H7 (cell line): ENCODE data around the gene BAX. TPM values are rescaled to one million over a fixed set of nuclear protein-coding genes. Genes with fewer than 3 reads are reported as not detected.
A peak's percentile ranks its signal among the peaks of the same experiment; 100 is the strongest.

Experiments used
- DNase-seq: peaks from one replicate; pipeline ENCODE4 v3.0.0; 2012
- H3K27me3 ChIP-seq: 2 replicates; pipeline ENCODE4 v1.6.0; 2011; ENCODE audit warnings: mild to moderate bottlenecking, low read length; ENCODE audit not compliant: control insufficient read depth, insufficient read depth
- H3K36me3 ChIP-seq: replicated peaks from 2 replicates; pipeline ENCODE4 v1.5.1; 2011; ENCODE audit warnings: low read length; ENCODE audit not compliant: control insufficient read depth, insufficient read depth
- H3K4me3 ChIP-seq: 2 replicates; pipeline ENCODE4 v1.5.1; 2011; ENCODE audit warnings: low read depth, mild to moderate bottlenecking, control low read depth, low read length, moderate library complexity; ENCODE audit not compliant: insufficient read depth
- total RNA-seq: library from RNA; depleted of rRNA; stranded (reverse); fragments of >200 nt; shearing (Covaris generic); gene quantifications from 2 replicates; pipeline ENCODE4 v1.2.3, GENCODE V29; 2014

The BAX gene
- total RNA-seq, 1 experiment from 2014 or later = 72.6 TPM

DNA sequence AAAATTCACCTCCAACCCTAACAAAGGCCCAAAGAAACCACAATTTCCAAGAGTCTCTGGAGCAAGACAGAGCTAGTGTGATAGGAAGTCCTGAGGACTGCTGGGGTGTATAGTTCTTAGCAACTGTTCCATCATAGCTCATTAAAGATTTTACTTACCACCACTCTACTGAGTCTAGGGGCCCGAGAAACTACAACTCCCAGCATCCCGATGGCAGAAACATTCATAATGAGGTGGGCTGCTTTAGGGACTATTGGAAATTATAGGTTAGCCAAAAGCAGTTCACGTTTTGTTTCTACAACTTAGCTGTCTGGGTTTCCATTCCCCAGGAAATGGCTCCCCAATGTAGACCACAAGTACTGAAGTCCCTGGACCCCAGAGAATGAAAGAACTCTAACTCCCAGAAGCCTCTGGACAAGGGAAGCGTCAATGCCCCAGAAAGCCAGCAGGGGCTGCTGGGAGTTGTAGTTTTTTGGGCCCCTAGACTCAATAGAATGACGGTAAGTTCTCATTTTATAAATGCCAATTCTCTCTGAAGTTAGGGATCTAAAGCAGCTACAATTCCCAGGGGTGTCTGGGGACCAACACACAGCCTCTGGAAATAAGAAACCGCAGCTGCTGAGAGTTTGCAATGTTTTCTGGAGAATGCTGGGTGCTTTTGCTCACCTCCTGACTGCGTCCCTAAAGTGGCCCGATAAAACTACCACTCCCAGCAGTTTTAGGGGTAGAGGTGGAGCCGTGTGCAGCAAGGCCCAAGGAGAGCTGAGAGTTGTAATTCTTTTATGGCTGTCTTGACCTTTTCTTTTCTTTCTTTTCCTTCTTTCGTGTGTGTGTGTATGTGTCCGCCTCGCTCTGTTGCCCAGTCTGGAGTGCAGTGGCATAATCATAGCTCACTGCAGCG is 21.5 kb downstream of the BAX start:
- H3K36me3 ChIP-seq = peaks cover 12% of the 10 kb centered on the region
- DNase-seq = peak; percentile 83
- H3K27me3 ChIP-seq = no peaks in the 10 kb centered on the region
- no peak overlapping the region for H3K4me3 ChIP-seq

GRCh38 chr19:48977061-48977460 is 22.4 kb downstream of the BAX start:
- no peak for DNase-seq
- no peaks in the 10 kb centered on the region for H3K27me3 ChIP-seq
- H3K4me3 ChIP-seq = no peak overlapping the region
- peaks cover 12% of the 10 kb centered on the region for H3K36me3 ChIP-seq

DNA sequence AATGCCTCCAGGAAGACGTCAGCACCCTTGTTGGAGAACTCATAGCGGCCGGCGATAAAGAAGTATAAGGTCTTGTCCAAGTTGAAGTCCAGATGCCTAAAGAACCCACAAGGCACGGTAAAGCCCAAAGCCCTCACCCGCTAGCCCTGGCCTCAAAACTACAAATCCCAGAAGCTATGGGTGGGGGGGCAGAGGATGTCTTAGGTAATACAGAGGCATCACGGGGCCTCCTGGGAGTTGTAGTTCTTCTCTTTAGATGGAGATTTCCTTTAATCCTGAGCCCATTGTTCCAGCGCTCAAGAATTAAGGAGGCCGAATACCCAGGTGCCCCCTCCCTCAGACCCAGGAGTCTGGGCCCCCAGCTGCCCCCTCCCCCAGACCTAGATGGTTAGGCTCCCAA is 27.6 kb downstream of the BAX start:
- Histone ChIP-seq H3K27me3 (no peaks in the 10 kb centered on the region), H3K36me3 (peaks cover 7% of the 10 kb centered on the region), H3K4me3 (no peak overlapping the region)
- DNase-seq = no peak

DNA sequence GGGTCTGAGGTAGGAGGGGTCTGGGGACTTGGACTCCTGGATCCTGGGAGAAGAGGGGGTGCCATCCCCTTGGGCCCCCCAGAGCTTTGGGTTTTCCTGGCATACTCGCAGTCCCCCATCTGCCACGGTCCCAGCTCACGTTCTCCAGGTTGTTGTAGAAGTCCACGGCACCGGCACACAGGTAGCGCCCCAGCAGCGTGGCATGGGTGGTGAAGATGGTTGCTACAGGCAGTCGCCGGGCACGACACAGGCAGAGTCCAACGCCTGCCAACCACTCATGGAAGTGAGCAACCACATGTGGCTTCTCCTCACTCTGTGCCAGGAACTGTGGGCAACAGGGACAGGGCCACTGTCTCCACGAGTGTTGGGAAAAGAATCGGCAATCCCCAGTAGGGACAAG is 31.0 kb downstream of the BAX start:
- H3K27me3 ChIP-seq = no peaks in the 10 kb centered on the region
- H3K36me3 ChIP-seq = peaks cover 9% of the 10 kb centered on the region
- H3K4me3 ChIP-seq = no peak overlapping the region
- DNase-seq = no peak

GRCh38 chr19:48986211-48986610 is 31.5 kb downstream of the BAX start:
- H3K27me3 ChIP-seq = no peaks in the 10 kb centered on the region
- peaks cover 10% of the 10 kb centered on the region for H3K36me3 ChIP-seq
- H3K4me3 ChIP-seq = no peak overlapping the region
- no peak for DNase-seq

DNA sequence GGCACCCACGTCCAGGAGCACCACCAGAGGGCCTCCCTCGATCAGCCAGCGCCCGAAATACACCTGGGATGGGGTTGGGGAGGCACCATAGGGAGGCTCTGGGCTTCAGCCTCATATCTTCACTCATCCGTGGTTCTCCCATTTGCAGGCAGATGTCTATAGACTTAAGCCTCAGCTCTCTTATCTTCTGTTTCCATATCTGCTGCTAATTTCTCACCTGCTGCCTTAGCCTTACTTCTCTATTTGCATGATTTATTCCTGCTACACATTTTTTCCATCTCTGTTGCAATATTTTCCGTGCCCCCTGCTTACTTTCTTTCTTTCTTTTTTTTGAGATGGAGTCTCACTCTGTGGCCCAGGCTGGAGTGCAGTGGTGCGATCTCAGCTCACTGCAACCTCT is 32.6 kb downstream of the BAX start:
- Histone ChIP-seq H3K27me3 (no peaks in the 10 kb centered on the region), H3K4me3 (no peak overlapping the region), H3K36me3 (peaks cover 10% of the 10 kb centered on the region)
- DNase-seq = no peak

GRCh38 chr19:48988286-48988685 is 33.6 kb downstream of the BAX start:
- no peak for DNase-seq
- no peak overlapping the region for H3K4me3 ChIP-seq

DNA sequence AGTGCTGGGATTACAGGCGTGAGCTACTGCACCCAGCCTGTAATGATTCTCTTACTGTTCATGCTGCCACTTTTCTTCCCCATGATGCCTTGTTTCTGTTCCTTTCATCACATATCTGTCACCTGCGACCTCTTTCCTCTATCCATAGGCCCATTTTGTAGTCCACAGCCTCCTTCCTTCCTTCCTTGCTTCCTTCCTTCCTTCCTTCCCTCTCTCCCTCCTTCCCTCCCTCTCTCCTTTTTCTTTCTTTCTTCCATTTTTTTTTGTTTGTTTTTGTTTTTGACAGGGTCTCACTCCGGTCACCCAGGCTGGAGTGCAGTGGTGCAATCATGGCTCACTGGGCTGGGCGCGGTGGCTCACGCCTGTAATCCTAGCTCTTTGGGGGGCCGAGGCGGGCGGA is 34.2 kb downstream of the BAX start:
- no peak overlapping the region for H3K4me3 ChIP-seq
- no peaks in the 10 kb centered on the region for H3K27me3 ChIP-seq
- no peak for DNase-seq
- H3K36me3 ChIP-seq = peaks cover 10% of the 10 kb centered on the region

More at GRCh38 chr19:48988286-48988685, 33.6 kb downstream of the BAX start:
- no peaks in the 10 kb centered on the region for H3K27me3 ChIP-seq
- peaks cover 10% of the 10 kb centered on the region for H3K36me3 ChIP-seq

- no peak overlapping the region for H3K4me3 ChIP-seq
- H3K36me3 ChIP-seq = peaks cover 10% of the 10 kb centered on the region
- peak; percentile 22 for DNase-seq
- H3K27me3 ChIP-seq = no peaks in the 10 kb centered on the region
These were observed 35.1 kb downstream of the BAX start for GRCh38 chr19:48989701-48990291.

DNA sequence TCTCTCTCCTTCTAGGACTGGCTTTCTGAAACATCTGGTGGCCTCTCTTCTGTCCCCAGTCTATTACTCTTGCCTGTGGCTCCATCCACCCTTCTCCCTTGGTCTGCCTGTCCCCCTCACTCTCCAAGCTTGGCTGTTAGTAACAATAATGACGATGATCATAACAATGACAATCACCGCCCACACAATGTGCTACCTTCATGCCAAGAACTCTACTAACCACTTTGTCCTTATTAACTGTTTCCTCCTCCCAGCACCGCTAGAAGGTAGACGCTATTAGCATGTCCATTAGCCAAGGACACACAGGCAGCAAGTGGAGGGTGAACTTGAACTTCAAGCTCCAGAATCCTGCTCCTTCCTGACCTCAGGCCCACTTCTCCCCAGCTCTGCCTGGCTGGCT is 35.7 kb downstream of the BAX start:
- peak; percentile 22 for DNase-seq
- H3K4me3 ChIP-seq = no peak overlapping the region
- H3K36me3 ChIP-seq = peaks cover 8% of the 10 kb centered on the region
- no peaks in the 10 kb centered on the region for H3K27me3 ChIP-seq

- Histone ChIP-seq H3K4me3 (no peak overlapping the region), H3K27me3 (no peaks in the 10 kb centered on the region), H3K36me3 (peaks cover 7% of the 10 kb centered on the region)
- DNase-seq = peak; percentile 26
These were observed 36.4 kb downstream of the BAX start for GRCh38 chr19:48991011-48991609.

DNA sequence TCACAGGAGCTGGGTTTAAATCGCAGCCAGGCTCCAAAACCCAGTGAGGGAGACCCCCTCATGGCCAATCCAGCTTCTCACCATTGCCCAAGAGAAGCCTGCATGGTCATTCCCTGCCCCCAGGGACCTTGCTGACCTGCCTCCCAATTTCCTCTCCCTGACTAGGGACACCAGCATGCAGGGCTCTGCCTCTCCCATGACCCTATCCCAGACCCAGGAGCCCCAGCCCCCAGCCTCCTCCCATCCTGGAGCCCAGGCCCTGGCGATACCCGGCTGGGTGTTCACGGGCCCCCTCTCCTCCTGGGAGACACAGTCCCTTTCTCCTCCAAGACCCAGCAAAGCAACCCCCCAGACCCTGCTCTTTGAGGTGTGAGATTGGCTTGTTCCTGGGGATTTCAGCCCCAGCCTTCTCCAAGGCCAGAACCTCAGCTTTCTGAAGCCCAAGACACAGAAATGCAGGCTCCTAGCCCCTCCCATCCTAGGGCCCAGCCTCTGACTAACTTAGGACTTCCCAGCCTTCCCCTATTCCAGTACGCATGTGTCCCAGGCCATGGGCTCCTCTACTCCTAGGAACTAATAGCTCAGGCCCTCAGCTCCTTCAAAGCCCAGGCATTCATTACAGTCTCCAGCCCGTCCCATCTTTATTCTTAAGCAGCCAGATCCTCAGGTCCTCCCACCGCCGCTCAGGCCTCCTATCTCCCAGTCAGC is 37.4 kb downstream of the BAX start:
- DNase-seq = peak; percentile 85
- Histone ChIP-seq H3K4me3 (peak overlapping the region; percentile 82), H3K36me3 (peaks cover 7% of the 10 kb centered on the region), H3K27me3 (no peaks in the 10 kb centered on the region)

DNA sequence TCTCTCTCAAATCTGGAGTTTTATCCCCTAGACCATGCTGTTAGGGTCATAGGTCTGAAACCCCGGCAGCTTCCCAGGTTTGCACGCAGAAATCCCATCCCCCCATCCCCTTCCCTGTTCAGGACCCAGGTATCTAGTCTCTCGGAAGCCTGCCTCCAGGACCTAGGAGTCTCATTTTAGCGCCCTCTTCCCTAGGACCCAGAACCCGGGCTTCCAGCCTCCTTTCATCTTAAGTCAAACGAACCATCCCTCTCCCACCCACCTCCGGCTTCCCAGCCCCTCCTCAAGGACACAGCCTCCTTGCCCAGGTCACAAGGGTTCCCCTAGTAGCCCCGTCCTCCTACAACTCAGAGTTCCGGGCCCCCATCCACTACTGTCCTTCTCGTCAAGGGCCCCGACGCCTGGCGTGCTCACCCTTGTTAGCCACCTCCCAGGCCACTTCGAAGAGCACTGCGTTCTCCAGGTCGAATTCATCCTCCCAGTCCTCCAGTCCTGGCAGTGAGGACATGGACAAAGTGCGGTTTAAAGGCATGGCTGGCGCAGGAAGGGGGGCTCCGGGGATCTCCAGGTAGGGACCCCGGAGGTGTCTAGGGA is 38.0 kb downstream of the BAX start:
- Histone ChIP-seq H3K36me3 (peaks cover 7% of the 10 kb centered on the region), H3K27me3 (no peaks in the 10 kb centered on the region), H3K4me3 (peak overlapping the region; percentile 82)
- peak; percentile 68 for DNase-seq
